Measurements from ENCODE around the gene ACTL10. TPM values are rescaled to one million over a fixed set of nuclear protein-coding genes. Genes with fewer than 3 reads are reported as not detected.
A peak's percentile ranks its signal among the peaks of the same experiment; 100 is the strongest.

The ACTL10 gene
- total RNA-seq, 2 experiments from 2014 or later: 5.6 to 11.7 TPM

GRCh38 chr20:33674294-33675135 lies 7.8 kb downstream of the ACTL10 start, which contains the start of gene NECAB3:
NECAB3 (minus strand) TSS chr20:33674428; CDS start chr20:33674352, 76 bp downstream.
- peak; percentile 79 for DNase-seq (ENCODE audit: low spot score)
- intact Hi-C loops (cut with micrococcal nuclease; ENCODE audit: unreplicated experiment): loop anchor here (2.0 kb wide), 1 partner anchor 56 kb away; the partner anchor contains the start of gene ZNF341
- Histone ChIP-seq H4K20me1 (ENCODE audit: insufficient read depth, low read length) (no peaks in the 10 kb centered on the region), H3K79me2 (ENCODE audit: insufficient read depth, low read depth, low read length) (peaks cover 23% of the 10 kb centered on the region; the same call in 1 of the 2 replicates), H3K9me3 (ENCODE audit: low read length) (no peaks in the 10 kb centered on the region), H3K27ac (ENCODE audit: low read depth, low read length, poor library complexity, severe bottlenecking) (peak within 1 kb of the TSS; percentile 68), H3K9me2 (ENCODE audit: insufficient read depth, low read length) (no peaks in the 10 kb centered on the region), H3K36me3 (ENCODE audit: insufficient read depth, low read length) (peaks cover 65% of the 10 kb centered on the region), H3K4me3 (ENCODE audit: low read depth, low read length, poor library complexity, severe bottlenecking) (peak within 1 kb of the TSS; percentile 84), H2AFZ (ENCODE audit: low read length) (no peak within 1 kb of the TSS), H3K4me2 (ENCODE audit: low read length) (peak within 1 kb of the TSS; percentile 94), H3K4me1 (ENCODE audit: insufficient read depth, low read length, poor library complexity, severe bottlenecking) (peaks cover 59% of the 10 kb centered on the region)
- POLR2A ChIA-PET: interaction anchor here (0.6 kb wide), 1 partner anchor 9 kb away, joined by 3 read pairs; no protein-coding TSS in a partner anchor
- TF ChIP-seq EZH2phosphoT487 (IDR thresholded peaks at IDR 0.05; ENCODE audit: borderline replicate concordance, low read depth, low read length): no peak
- TF ChIP-seq, protein P1, sequence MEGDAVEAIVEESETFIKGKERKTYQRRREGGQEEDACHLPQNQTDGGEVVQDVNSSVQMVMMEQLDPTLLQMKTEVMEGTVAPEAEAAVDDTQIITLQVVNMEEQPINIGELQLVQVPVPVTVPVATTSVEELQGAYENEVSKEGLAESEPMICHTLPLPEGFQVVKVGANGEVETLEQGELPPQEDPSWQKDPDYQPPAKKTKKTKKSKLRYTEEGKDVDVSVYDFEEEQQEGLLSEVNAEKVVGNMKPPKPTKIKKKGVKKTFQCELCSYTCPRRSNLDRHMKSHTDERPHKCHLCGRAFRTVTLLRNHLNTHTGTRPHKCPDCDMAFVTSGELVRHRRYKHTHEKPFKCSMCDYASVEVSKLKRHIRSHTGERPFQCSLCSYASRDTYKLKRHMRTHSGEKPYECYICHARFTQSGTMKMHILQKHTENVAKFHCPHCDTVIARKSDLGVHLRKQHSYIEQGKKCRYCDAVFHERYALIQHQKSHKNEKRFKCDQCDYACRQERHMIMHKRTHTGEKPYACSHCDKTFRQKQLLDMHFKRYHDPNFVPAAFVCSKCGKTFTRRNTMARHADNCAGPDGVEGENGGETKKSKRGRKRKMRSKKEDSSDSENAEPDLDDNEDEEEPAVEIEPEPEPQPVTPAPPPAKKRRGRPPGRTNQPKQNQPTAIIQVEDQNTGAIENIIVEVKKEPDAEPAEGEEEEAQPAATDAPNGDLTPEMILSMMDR (conservative IDR thresholded peaks at IDR 0.05; ENCODE audit: low read length): 0 out of 2 replicates have a peak, but pooled peaks have one; percentile 18
- CTCF ChIA-PET (ENCODE audit: unreplicated experiment): no interaction called here
- no TSS peak for BruUV-seq (replicated peaks)

GRCh38 chr20:33675136-33675959 lies 8.6 kb downstream of the ACTL10 start:
- ChIA-PET POLR2A (interaction anchor here (0.6 kb wide), 1 partner anchor 8 kb away, joined by 3 read pairs; no protein-coding TSS in a partner anchor), CTCF (ENCODE audit: unreplicated experiment) (no interaction called here)
- peaks cover 30% of the 10 kb centered on the region; the same call in 1 of the 2 replicates for H3K79me2 ChIP-seq (ENCODE audit: insufficient read depth, low read depth, low read length)
- peaks cover 70% of the 10 kb centered on the region for H3K36me3 ChIP-seq (ENCODE audit: insufficient read depth, low read length)
- no peak for DNase-seq (ENCODE audit: low spot score)
- intact Hi-C loops (cut with micrococcal nuclease; ENCODE audit: unreplicated experiment): loop anchor here (2.0 kb wide), 1 partner anchor 55 kb away; the partner anchor contains the start of gene ZNF341
- peaks cover 59% of the 10 kb centered on the region for H3K4me1 ChIP-seq (ENCODE audit: insufficient read depth, low read length, poor library complexity, severe bottlenecking)
- H2AFZ ChIP-seq (ENCODE audit: low read length): no peak overlapping the region
- no TSS peak for BruUV-seq (replicated peaks)
- no peaks in the 10 kb centered on the region for H3K9me3 ChIP-seq (ENCODE audit: low read length)
- peak overlapping the region; percentile 68 for H3K27ac ChIP-seq (ENCODE audit: low read depth, low read length, poor library complexity, severe bottlenecking)
- H3K4me3 ChIP-seq (ENCODE audit: low read depth, low read length, poor library complexity, severe bottlenecking): peak overlapping the region; percentile 84
- TF ChIP-seq, protein P1 (conservative IDR thresholded peaks at IDR 0.05; ENCODE audit: low read length): no peak
- no peak for TF ChIP-seq EZH2phosphoT487 (IDR thresholded peaks at IDR 0.05; ENCODE audit: borderline replicate concordance, low read depth, low read length)
- H3K9me2 ChIP-seq (ENCODE audit: insufficient read depth, low read length): no peaks in the 10 kb centered on the region
- peak overlapping the region; percentile 94 for H3K4me2 ChIP-seq (ENCODE audit: low read length)
- H4K20me1 ChIP-seq (ENCODE audit: insufficient read depth, low read length): peaks cover 3% of the 10 kb centered on the region; the same call in 1 of the 2 replicates
